Cardiac fibroblast (primary cell): ENCODE measurements around the gene C1QTNF7.
A peak's percentile ranks its signal among the peaks of the same experiment; 100 is the strongest.

Experiments
- DNase-seq, 2 donors: peaks; one replicate each; pipeline versions ENCODE4 v3.0.0 to v3.0.0-alpha.2; 2010; ENCODE audit warnings: low read depth in 2 of 2
- H3K4me3 ChIP-seq, 2 donors: replicated peaks in 1 of 2; 1 replicate in 1 of 2; 2 replicates in 1 of 2; pipeline ENCODE4 v1.5.1; 2011; ENCODE audit warnings: low read depth in 2 of 2, low read length in 2 of 2, mild to moderate bottlenecking in 2 of 2, moderate library complexity in 1 of 2
- CTCF ChIP-seq: IDR thresholded peaks from one replicate; pipeline ENCODE4 v1.5.1; 2011; ENCODE audit warnings: low read depth, mild to moderate bottlenecking, low read length, inconsistent platforms

Gene C1QTNF7

GRCh38 chr4:15385928-15386327 is 41.9 kb upstream of the C1QTNF7 start:
- no peak for DNase-seq
- no peak for TF ChIP-seq CTCF
- H3K4me3 ChIP-seq: no peak overlapping the region

- no peak overlapping the region for H3K4me3 ChIP-seq
- TF ChIP-seq CTCF: no peak
- DNase-seq: no peak
Measured at GRCh38 chr4:15390494-15390893, 37.3 kb upstream of the C1QTNF7 start.

- no peak for TF ChIP-seq CTCF
- no peak overlapping the region for H3K4me3 ChIP-seq
Measured at GRCh38 chr4:15392053-15392805, 35.6 kb upstream of the C1QTNF7 start.

GRCh38 chr4:15395311-15395710 is 32.5 kb upstream of the C1QTNF7 start:
- DNase-seq: no peak
- TF ChIP-seq CTCF: no peak
- H3K4me3 ChIP-seq: no peak overlapping the region

More at GRCh38 chr4:15392053-15392805, 35.6 kb upstream of the C1QTNF7 start:
- DNase-seq: no peak

GRCh38 chr4:15396157-15396800 is 31.6 kb upstream of the C1QTNF7 start:
- peak; percentile 77 for TF ChIP-seq CTCF
- DNase-seq: peak; percentile 60 to 67
- H3K4me3 ChIP-seq: no peak overlapping the region

- TF ChIP-seq CTCF: no peak
- no peak overlapping the region for H3K4me3 ChIP-seq
- DNase-seq: peak in 1 of 2 donors; percentile 50
Measured at GRCh38 chr4:15398001-15398400, 29.8 kb upstream of the C1QTNF7 start.
